Heart left ventricle (tissue), 16 donors: ENCODE results near the gene SLC31A2. TPM values are rescaled to one million over a fixed set of nuclear protein-coding genes. Genes with fewer than 3 reads are reported as not detected.

Experiments
- ATAC-seq, 4 donors: fragments of 200-7000 bp; cut with Tn5 transposase; one replicate each; pipeline ENCODE4 v1.9.1; 2020 to 2022; ENCODE audit warnings: moderate library complexity in 4 of 4, mild to moderate bottlenecking in 3 of 4, moderate number of reproducible peaks in 1 of 4
- DNase-seq, 5 donors: peaks; one replicate each; pipeline ENCODE4 v3.0.0-alpha.2; 2020
- H3K27ac ChIP-seq, 12 donors: fragments of 200-600 bp; sonication (generic) in 4 of 12; one replicate each; pipeline versions ENCODE4 v1.5.0 to v1.8.0; 2016 to 2022; ENCODE audit warnings: mild to moderate bottlenecking in 2 of 12
- H3K27me3 ChIP-seq, 9 donors: fragments of 200-600 bp; sonication (generic) in 2 of 9; one replicate each; pipeline versions ENCODE4 v1.5.1 to v1.8.0; 2016 to 2022; ENCODE audit warnings: mild to moderate bottlenecking in 3 of 9
- H3K36me3 ChIP-seq, 9 donors: fragments of 200-600 bp; sonication (generic) in 2 of 9; one replicate each; pipeline versions ENCODE4 v1.5.0 to v1.8.0; 2018 to 2022; ENCODE audit warnings: mild to moderate bottlenecking in 2 of 9
- H3K4me1 ChIP-seq, 12 donors: fragments of 200-600 bp; sonication (generic) in 4 of 12; one replicate each; pipeline versions ENCODE4 v1.5.0 to v1.8.0; 2016 to 2022; ENCODE audit warnings: mild to moderate bottlenecking in 3 of 12
- H3K4me3 ChIP-seq, 12 donors: fragments of 200-600 bp; sonication (generic) in 4 of 12; one replicate each; pipeline versions ENCODE4 v1.5.0 to v1.8.0; 2017 to 2022; ENCODE audit warnings: mild to moderate bottlenecking in 9 of 12, moderate library complexity in 4 of 12
- H3K9me3 ChIP-seq, 12 donors: fragments of 200-600 bp; sonication (generic) in 4 of 12; one replicate each; pipeline versions ENCODE4 v1.5.0 to v1.8.0; 2016 to 2022; ENCODE audit warnings: mild to moderate bottlenecking in 1 of 12
- CTCF ChIP-seq, 12 donors: fragments of 200-600 bp; sonication (generic) in 4 of 12; IDR thresholded peaks; one replicate each; pipeline versions ENCODE4 v1.5.0 to v1.8.0; 2018 to 2022; ENCODE audit warnings: antibody characterized with exemption in 12 of 12, mild to moderate bottlenecking in 5 of 12
- POLR2A ChIP-seq, 2 donors: fragments of 450-650 bp; IDR thresholded peaks; one replicate each; pipeline ENCODE4 v1.6.1; 2017; ENCODE audit warnings: antibody characterized with exemption in 2 of 2, mild to moderate bottlenecking in 2 of 2, moderate library complexity in 2 of 2
- WGBS, 4 donors: extraction: QIAGEN DNeasy Blood & Tissue Kit in 2 of 4; methylation state at CpG; one replicate each; pipeline versions ENCODE4 v1.1.5 to v1.1.7; 2013 to 2018; 5-methylcytosine and 5-hydroxymethylcytosine counted together
- intact Hi-C, 10 donors: fragments of 100-400 bp; cut with DNase I; formaldehyde crosslinking; loops; one replicate each; pipeline versions ENCODE4 v1.11.1 to v1.14.2; 2022
- polyA plus RNA-seq, 2 donors: library from polyadenylated mRNA; stranded (reverse); fragments of 200-250 nt; gene quantifications; one replicate each; pipeline ENCODE4 v1.2.3, GENCODE V29; 2013
- total RNA-seq, 9 donors: library from RNA; depleted of rRNA in 2 of 9; stranded (reverse); fragments of >200 nt in 2 of 9; fragmentation: NEBNext Ultra II Directional in 3 of 9; extraction: Animal tissue kit (Norgen Biotek cat#: 25700) in 3 of 9; gene quantifications; one replicate each; pipeline versions ENCODE4 v1.1.0 to v1.2.4, GENCODE V29; 2016 to 2023
- donor health status: ischemic (EF 13 %, LVEDD 7.1; RV severe dilation, severe dysfunction).
- donor health status: healthy with polysubstance abuse.
- donor health status: DM: no; HTN: yes; CAD: no.
- donor health status: DM: no; HTN: no; CAD: no.
- donor health status: ischemic (EF 25% LVEDD 6.9; RV normal size, moderate dysfunction).
- donor health status: ischemic (EF 25% LVEDD 5.7; RV mildly dilated, moderate dysfunction).
- donor health status: healthy.
- donor health status: DM: yes; HTN: yes; CAD: no.
- donor health status: ischemic (EF 35%, LVEDD 5.7; RV mildly dilated, moderate dysfunction).
- donor health status: nonischemic (EF 11% LVEDD 7.7; RV severe dilation, severe dysfunction).
- donor health status: DM: yes; HTN: yes; CAD: no.
- donor health status: PGD.
- donor health status: ischemic (EF 29% LVEDD 5.4; RV normal size, mild dysfunction).
- donor health status: nonischemic (EF 23%, LVEDD 6.1; RV moderate dilation, normal function).

SLC31A2 gene
- total and polyA plus RNA-seq, 11 donors, result 5.2 to 26.4 (median 13.8) TPM

- DNase-seq (no peak), ATAC-seq (no peak)
- intact Hi-C loops, result loop anchor here in 1 of 10 donors (10.0 kb wide), 1 partner anchor 90 kb away; the partner anchor contains the start of genes CDC26 and PRPF4
- H3K9me3 ChIP-seq, result no peaks in the 10 kb centered on the region
- peaks cover 0 to 99% (median 86%) of the 10 kb centered on the region in 9 donors for H3K36me3 ChIP-seq
- no peaks in the 10 kb centered on the region for H3K27me3 ChIP-seq
- no peak overlapping the region for H3K27ac ChIP-seq
- 82 to 92% (median 89%) methylated on average over 4 of the region's 4 CpGs for WGBS, 4 donors
- no peak overlapping the region for H3K4me3 ChIP-seq
- H3K4me1 ChIP-seq, result peaks cover 0 to 36% (median 0%) of the 10 kb centered on the region in 12 donors
- no peak for TF ChIP-seq CTCF (IDR thresholded peaks at IDR 0.05)
- TF ChIP-seq POLR2A (IDR thresholded peaks at IDR 0.05), result no peak
These were observed 34.5 kb downstream of the SLC31A2 start for GRCh38 chr9:113185271-113185670.

- intact Hi-C loops, result loop anchor here in 1 of 10 donors (10.0 kb wide), 1 partner anchor 89 kb away; the partner anchor contains the start of genes CDC26 and PRPF4
- Histone ChIP-seq H3K27ac (peak overlapping the region in 2 of 12 donors; percentile 76 to 89), H3K36me3 (peaks cover 0 to 100% (median 86%) of the 10 kb centered on the region in 9 donors), H3K27me3 (no peaks in the 10 kb centered on the region), H3K9me3 (no peaks in the 10 kb centered on the region), H3K4me3 (no peak overlapping the region), H3K4me1 (peaks cover 0 to 36% (median 0%) of the 10 kb centered on the region in 12 donors)
- no peak for ATAC-seq
- TF ChIP-seq POLR2A (IDR thresholded peaks at IDR 0.05) (no peak), CTCF (IDR thresholded peaks at IDR 0.05) (no peak)
- WGBS, 4 donors, result 92 to 95% (median 94%) methylated on average over 7 of the region's 7 CpGs
- no peak for DNase-seq
These were observed 35.4 kb downstream of the SLC31A2 start for GRCh38 chr9:113186137-113186755.

- peaks cover 0 to 100% (median 86%) of the 10 kb centered on the region in 9 donors for H3K36me3 ChIP-seq
- H3K27me3 ChIP-seq, result no peaks in the 10 kb centered on the region
- intact Hi-C loops, result loop anchor here in 1 of 10 donors (10.0 kb wide), 1 partner anchor 87 kb away; the partner anchor contains the start of genes CDC26 and PRPF4
- peaks cover 0 to 36% (median 0%) of the 10 kb centered on the region in 12 donors for H3K4me1 ChIP-seq
- no peak for TF ChIP-seq CTCF (IDR thresholded peaks at IDR 0.05)
- peak in 1 of 2 donors; percentile 39 for TF ChIP-seq POLR2A (IDR thresholded peaks at IDR 0.05)
- ATAC-seq (peak; percentile 78 to 96 (median 95)), DNase-seq (peak; percentile 26 to 70 (median 41))
- H3K4me3 ChIP-seq, result peak overlapping the region in 2 of 12 donors; percentile 6 to 37
- 71 to 82% (median 77%) methylated on average over 8 to 9 of the region's 9 CpGs for WGBS, 4 donors
- H3K9me3 ChIP-seq, result no peaks in the 10 kb centered on the region
- H3K27ac ChIP-seq, result peak overlapping the region in 10 of 12 donors; percentile 14 to 89 (median 44)
These were observed 37.3 kb downstream of the SLC31A2 start for GRCh38 chr9:113187929-113188595.

- ATAC-seq, result no peak
- peaks cover 0 to 21% (median 0%) of the 10 kb centered on the region in 12 donors for H3K4me1 ChIP-seq
- no peak for DNase-seq
- H3K27ac ChIP-seq, result no peak overlapping the region
- intact Hi-C loops, result loop anchor here in 1 of 10 donors (5.0 kb wide), 1 partner anchor 95 kb away; no protein-coding TSS in a partner anchor
- 46 to 100% (median 80%) methylated on average over 2 of the region's 2 CpGs for WGBS, 4 donors
- no peak for TF ChIP-seq CTCF (IDR thresholded peaks at IDR 0.05)
- TF ChIP-seq POLR2A (IDR thresholded peaks at IDR 0.05), result no peak
- no peaks in the 10 kb centered on the region for H3K9me3 ChIP-seq
- H3K4me3 ChIP-seq, result no peak overlapping the region
- peaks cover 0 to 99% (median 83%) of the 10 kb centered on the region in 9 donors for H3K36me3 ChIP-seq
- H3K27me3 ChIP-seq, result no peaks in the 10 kb centered on the region
These were observed 41.6 kb downstream of the SLC31A2 start for GRCh38 chr9:113192455-113192854.
